HepG2 (cell line): ENCODE measurements around the gene LY6G5B. TPM values are rescaled to one million over a fixed set of nuclear protein-coding genes. Genes with fewer than 3 reads are reported as not detected.

Experiments used
- AHDC1 ChIP-seq: sonication (generic); formaldehyde crosslinking; IDR thresholded peaks from 2 replicates; pipeline ENCODE4 v1.5.1; 2020; ENCODE audit warnings: mild to moderate bottlenecking, missing genetic modification reagents, borderline replicate concordance
- CREM ChIP-seq, 2 experiments: sonication (generic) in 1 of 2; formaldehyde crosslinking in 1 of 2; IDR thresholded peaks; 2 replicates each; pipeline versions ENCODE4 v1.4.0 to v1.6.1; 2016 to 2020; ENCODE audit warnings: antibody characterized with exemption in 1 of 2, mild to moderate bottlenecking in 1 of 2, missing genetic modification reagents in 1 of 2
- FOXM1 ChIP-seq: sonication (generic); formaldehyde crosslinking; IDR thresholded peaks from 2 replicates; pipeline ENCODE4 v1.5.0; 2020; ENCODE audit warnings: missing genetic modification reagents
- POLR2G ChIP-seq: fragments of 200-400 bp; formaldehyde crosslinking; IDR thresholded peaks from 2 replicates; pipeline ENCODE4 v1.6.1; 2018; ENCODE audit warnings: mild to moderate bottlenecking, low read depth, low read length, moderate library complexity
- RERE ChIP-seq: IDR thresholded peaks from 2 replicates; pipeline ENCODE4 v1.6.1; 2016; ENCODE audit warnings: low read depth, missing genetic modification reagents, missing compliant biosample characterization
- RFX3 ChIP-seq: IDR thresholded peaks from 2 replicates; pipeline ENCODE4 v1.6.1; 2016; ENCODE audit warnings: missing biosample characterization, missing genetic modification reagents
- SMAD9 ChIP-seq: sonication (generic); formaldehyde crosslinking; IDR thresholded peaks from 2 replicates; pipeline ENCODE4 v1.5.1; 2020; ENCODE audit warnings: mild to moderate bottlenecking, missing genetic modification reagents
- SNAPC2 ChIP-seq: sonication (generic); formaldehyde crosslinking; IDR thresholded peaks from 2 replicates; pipeline ENCODE4 v1.8.1; 2022; ENCODE audit warnings: mild to moderate bottlenecking, missing genetic modification reagents
- SP1 ChIP-seq, 2 experiments: fragments of 450-650 bp in 1 of 2; sonication (generic) in 1 of 2; formaldehyde crosslinking in 1 of 2; IDR thresholded peaks; 2 replicates each; pipeline versions ENCODE4 v1.4.0 to v1.6.1; 2016 to 2020; ENCODE audit warnings: missing genetic modification reagents in 1 of 2
- ZFY ChIP-seq: sonication (generic); formaldehyde crosslinking; IDR thresholded peaks from 2 replicates; pipeline ENCODE4 v1.4.0; 2020; ENCODE audit warnings: missing genetic modification reagents
- ZSCAN31 ChIP-seq: sonication (generic); formaldehyde crosslinking; IDR thresholded peaks from 2 replicates; pipeline ENCODE4 v1.5.0; 2020; ENCODE audit warnings: low read depth, mild to moderate bottlenecking, missing genetic modification reagents
- ZSCAN9 ChIP-seq: IDR thresholded peaks from 2 replicates; pipeline ENCODE4 v1.6.1; 2016; ENCODE audit warnings: borderline replicate concordance
- polyA plus RNA-seq, 8 experiments: library from polyadenylated mRNA; depleted of rRNA in 3 of 8; stranded (reverse) in 7 of 8; unstranded in 1 of 8; fragments of >200 nt; fragmentation: Illumina TruSeq in 4 of 8; extraction: Trizol in 4 of 8; gene quantifications; 2 replicates each; pipeline versions ENCODE4 v1.2.1 to v1.2.3, GENCODE V29; 2011 to 2016; ENCODE audit warnings: low read depth in 4 of 8, missing spikeins in 1 of 8, mixed read lengths in 1 of 8; ENCODE audit not compliant: insufficient read depth in 1 of 8
- total RNA-seq, 5 experiments: library from RNA; depleted of rRNA; stranded (reverse); fragments of >200 nt; fragmentation: Illumina TruSeq; extraction: Trizol; gene quantifications; 2 replicates each; pipeline ENCODE4 v1.2.3, GENCODE V29; 2016; ENCODE audit warnings: low read depth in 1 of 5
- TF ChIP-seq, protein P1 (sequence below): sonication (generic); formaldehyde crosslinking; IDR thresholded peaks from 2 replicates; pipeline ENCODE4 v1.4.0; 2020; ENCODE audit warnings: missing genetic modification reagents
- TF ChIP-seq, protein P2 (sequence below): sonication (generic); formaldehyde crosslinking; IDR thresholded peaks from 2 replicates; pipeline ENCODE4 v1.4.0; 2020; ENCODE audit warnings: mild to moderate bottlenecking, missing genetic modification reagents

Gene LY6G5B
- total and polyA plus RNA-seq, 2 of the 13 experiments (the other 11 are each of a cell fraction or from before 2014, with no cell fraction given), result 7.8 to 15.7 TPM

DNA sequence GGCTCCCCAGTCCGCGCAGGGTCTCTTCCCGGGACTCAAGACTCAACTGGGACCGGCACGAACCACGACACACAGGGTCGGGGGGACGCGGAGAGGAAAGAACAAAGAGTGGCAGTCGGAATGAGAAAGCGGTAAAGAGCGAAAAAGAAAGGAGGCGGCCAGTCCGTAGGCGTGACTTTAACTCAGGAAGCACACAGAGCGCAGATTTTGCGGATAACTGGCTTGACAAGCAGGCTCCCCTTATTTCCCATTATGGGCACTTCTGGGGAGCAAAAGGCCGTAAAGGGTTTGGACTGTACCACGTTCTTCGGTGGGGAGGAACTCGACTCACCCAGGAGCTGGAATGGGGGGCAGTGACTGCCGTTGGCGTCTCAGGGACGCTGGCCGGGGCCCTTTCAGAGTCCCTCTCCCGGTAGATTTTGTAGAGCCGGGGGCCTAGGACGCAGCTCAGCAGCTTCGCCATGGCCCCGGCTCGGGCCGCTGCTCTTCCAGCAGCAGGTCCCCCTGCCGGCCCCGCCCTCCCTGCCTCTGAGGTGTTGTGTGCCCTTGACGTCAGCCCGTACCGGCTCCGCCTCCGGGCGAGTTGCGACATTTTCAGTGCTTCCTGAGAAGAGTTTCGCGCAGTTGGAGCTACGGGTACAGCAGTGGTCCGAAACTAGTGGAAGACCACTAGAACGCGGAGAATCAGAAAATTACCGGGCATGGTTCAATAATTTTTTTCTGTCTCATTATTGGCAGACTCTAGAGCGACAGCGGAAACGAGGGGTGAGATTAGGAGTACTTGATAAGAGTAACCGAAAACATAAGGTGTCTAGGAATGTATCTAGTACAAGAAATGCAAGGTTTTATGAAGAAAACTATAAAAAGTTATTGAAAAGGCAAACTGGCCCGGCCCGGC is 33.3 kb downstream of the LY6G5B start, which contains the start of gene ABHD16A (continued):
- TF ChIP-seq RERE (CRISPR knock-in tag) (peak; percentile 60; the same call in 1 of the 2 replicates), SNAPC2 (CRISPR knock-in tag) (peak; percentile 88; the same call in 1 of the 2 replicates), SP1 (IDR thresholded peaks at IDR 0.05) (no peak), SP1 (CRISPR knock-in tag; IDR thresholded peaks at IDR 0.05) (peak; percentile 83), POLR2G (peak; percentile 97), SMAD9 (CRISPR knock-in tag) (no peak), RFX3 (CRISPR knock-in tag) (no peak), AHDC1 (CRISPR knock-in tag) (peak; percentile 34; the same call in 1 of the 2 replicates), ZSCAN31 (CRISPR knock-in tag) (peak; percentile 71; the same call in 1 of the 2 replicates), ZSCAN9 (peak; percentile 81; the same call in 1 of the 2 replicates), FOXM1 (CRISPR knock-in tag) (no peak), ZFY (CRISPR knock-in tag) (peak; percentile 90), CREM (IDR thresholded peaks at IDR 0.05) (peak; percentile 94), CREM (CRISPR knock-in tag; IDR thresholded peaks at IDR 0.05) (peak; percentile 46; the same call in 1 of the 2 replicates)
- TF ChIP-seq, protein P1, sequence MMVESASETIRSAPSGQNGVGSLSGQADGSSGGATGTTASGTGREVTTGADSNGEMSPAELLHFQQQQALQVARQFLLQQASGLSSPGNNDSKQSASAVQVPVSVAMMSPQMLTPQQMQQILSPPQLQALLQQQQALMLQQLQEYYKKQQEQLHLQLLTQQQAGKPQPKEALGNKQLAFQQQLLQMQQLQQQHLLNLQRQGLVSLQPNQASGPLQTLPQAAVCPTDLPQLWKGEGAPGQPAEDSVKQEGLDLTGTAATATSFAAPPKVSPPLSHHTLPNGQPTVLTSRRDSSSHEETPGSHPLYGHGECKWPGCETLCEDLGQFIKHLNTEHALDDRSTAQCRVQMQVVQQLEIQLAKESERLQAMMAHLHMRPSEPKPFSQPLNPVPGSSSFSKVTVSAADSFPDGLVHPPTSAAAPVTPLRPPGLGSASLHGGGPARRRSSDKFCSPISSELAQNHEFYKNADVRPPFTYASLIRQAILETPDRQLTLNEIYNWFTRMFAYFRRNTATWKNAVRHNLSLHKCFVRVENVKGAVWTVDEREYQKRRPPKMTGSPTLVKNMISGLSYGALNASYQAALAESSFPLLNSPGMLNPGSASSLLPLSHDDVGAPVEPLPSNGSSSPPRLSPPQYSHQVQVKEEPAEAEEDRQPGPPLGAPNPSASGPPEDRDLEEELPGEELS, result peak; percentile 58
- TF ChIP-seq, protein P2, sequence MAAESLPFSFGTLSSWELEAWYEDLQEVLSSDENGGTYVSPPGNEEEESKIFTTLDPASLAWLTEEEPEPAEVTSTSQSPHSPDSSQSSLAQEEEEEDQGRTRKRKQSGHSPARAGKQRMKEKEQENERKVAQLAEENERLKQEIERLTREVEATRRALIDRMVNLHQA (CRISPR knock-in tag), result peak; percentile 82; the same call in 1 of the 2 replicates
